Right lobe of liver (tissue), 4 donors: Measurements from ENCODE around the gene PRKCI.

Experiments used
- POLR2A ChIP-seq: fragments of 450-650 bp; IDR thresholded peaks from one replicate; pipeline ENCODE4 v1.6.1; 2017; ENCODE audit warnings: antibody characterized with exemption, mild to moderate bottlenecking
- TF ChIP-seq, protein P1 (sequence below), 4 donors: fragments of 200-600 bp in 3 of 4; fragments of 450-650 bp in 1 of 4; IDR thresholded peaks; one replicate each; pipeline versions ENCODE4 v1.5.1 to v1.8.0; 2016 to 2022; ENCODE audit warnings: antibody characterized with exemption in 4 of 4, mild to moderate bottlenecking in 2 of 4
- donor health status: DM: no; HTN: no; CAD: no.
- donor health status: DM: no; HTN: no; CAD: no.
- donor health status: DM: no; HTN: yes; CAD: no.

DNA sequence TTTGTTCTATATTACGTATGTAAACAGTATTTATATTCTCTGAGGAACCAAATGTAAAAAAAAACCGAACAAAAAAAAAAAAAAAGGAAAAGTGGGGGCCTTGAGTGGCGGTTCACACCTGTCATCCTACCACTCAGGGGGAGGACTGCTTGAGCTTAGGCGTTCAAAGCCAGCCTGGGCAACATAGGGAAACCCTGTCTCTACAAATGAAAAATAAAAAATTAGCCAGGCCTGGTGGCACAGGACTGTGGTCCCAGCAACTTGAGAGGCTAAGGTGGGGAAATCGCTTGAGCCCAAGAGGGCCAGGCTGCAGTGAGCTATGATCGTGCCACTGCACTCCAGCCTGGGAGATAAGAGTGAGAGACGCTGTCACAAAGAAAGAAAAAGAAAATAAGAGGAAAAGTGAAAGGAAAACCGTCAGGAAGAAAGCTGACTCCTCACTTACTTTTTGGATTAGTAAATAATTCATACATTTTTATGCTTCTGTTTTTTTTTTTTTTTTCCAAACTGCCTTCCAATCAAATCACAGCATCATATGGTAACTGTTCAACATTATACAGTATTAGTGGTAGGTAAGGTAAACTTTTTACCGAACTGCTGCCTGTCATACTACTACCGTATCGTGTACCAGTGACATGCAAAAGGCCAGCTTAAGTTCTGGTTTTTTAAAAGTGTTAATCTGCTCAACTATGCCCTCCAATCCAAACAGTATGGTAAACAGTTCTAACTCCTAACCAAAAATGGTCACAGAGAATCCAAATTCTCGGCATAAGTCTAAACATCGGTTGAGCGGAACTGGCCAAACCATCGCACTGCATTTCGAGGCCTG lies 41.9 kb upstream of the PRKCI start:
- TF ChIP-seq, protein P1, sequence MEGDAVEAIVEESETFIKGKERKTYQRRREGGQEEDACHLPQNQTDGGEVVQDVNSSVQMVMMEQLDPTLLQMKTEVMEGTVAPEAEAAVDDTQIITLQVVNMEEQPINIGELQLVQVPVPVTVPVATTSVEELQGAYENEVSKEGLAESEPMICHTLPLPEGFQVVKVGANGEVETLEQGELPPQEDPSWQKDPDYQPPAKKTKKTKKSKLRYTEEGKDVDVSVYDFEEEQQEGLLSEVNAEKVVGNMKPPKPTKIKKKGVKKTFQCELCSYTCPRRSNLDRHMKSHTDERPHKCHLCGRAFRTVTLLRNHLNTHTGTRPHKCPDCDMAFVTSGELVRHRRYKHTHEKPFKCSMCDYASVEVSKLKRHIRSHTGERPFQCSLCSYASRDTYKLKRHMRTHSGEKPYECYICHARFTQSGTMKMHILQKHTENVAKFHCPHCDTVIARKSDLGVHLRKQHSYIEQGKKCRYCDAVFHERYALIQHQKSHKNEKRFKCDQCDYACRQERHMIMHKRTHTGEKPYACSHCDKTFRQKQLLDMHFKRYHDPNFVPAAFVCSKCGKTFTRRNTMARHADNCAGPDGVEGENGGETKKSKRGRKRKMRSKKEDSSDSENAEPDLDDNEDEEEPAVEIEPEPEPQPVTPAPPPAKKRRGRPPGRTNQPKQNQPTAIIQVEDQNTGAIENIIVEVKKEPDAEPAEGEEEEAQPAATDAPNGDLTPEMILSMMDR (IDR thresholded peaks at IDR 0.05), result no peak
- no peak for TF ChIP-seq POLR2A
